Thyroid gland (tissue), 4 donors: ENCODE data around the gene FBXL2.

Source experiments
- POLR2A ChIP-seq, 2 donors: fragments of 450-650 bp; IDR thresholded peaks; one replicate each; pipeline ENCODE4 v1.6.1; 2017; ENCODE audit warnings: antibody characterized with exemption in 2 of 2, mild to moderate bottlenecking in 2 of 2, moderate library complexity in 1 of 2
- TF ChIP-seq, protein P1 (sequence below), 6 experiments: fragments of 200-600 bp in 3 of 6; fragments of 450-650 bp in 3 of 6; sonication (generic) in 3 of 6; IDR thresholded peaks; one replicate each; pipeline ENCODE4 v1.5.1; 2016 to 2019; ENCODE audit warnings: antibody characterized with exemption in 6 of 6, mild to moderate bottlenecking in 2 of 6, inconsistent platforms in 1 of 6, moderate library complexity in 1 of 6

- no peak for TF ChIP-seq POLR2A (IDR thresholded peaks at IDR 0.05)
- TF ChIP-seq, protein P1, sequence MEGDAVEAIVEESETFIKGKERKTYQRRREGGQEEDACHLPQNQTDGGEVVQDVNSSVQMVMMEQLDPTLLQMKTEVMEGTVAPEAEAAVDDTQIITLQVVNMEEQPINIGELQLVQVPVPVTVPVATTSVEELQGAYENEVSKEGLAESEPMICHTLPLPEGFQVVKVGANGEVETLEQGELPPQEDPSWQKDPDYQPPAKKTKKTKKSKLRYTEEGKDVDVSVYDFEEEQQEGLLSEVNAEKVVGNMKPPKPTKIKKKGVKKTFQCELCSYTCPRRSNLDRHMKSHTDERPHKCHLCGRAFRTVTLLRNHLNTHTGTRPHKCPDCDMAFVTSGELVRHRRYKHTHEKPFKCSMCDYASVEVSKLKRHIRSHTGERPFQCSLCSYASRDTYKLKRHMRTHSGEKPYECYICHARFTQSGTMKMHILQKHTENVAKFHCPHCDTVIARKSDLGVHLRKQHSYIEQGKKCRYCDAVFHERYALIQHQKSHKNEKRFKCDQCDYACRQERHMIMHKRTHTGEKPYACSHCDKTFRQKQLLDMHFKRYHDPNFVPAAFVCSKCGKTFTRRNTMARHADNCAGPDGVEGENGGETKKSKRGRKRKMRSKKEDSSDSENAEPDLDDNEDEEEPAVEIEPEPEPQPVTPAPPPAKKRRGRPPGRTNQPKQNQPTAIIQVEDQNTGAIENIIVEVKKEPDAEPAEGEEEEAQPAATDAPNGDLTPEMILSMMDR (IDR thresholded peaks at IDR 0.05) = no peak
Observed at GRCh38 chr3:33377931-33378330, 100.7 kb downstream of the FBXL2 start.
